Fibroblast of the aortic adventitia (primary cell): Measurements from ENCODE around the gene ADAMTS2. TPM values are rescaled to one million over a fixed set of nuclear protein-coding genes. Genes with fewer than 3 reads are reported as not detected.

Experiments used
- DNase-seq: peaks from one replicate; pipeline ENCODE4 v3.0.0-alpha.2; 2010; ENCODE audit warnings: low read depth
- H3K4me3 ChIP-seq: 2 replicates; pipeline ENCODE4 v1.5.1; 2011; ENCODE audit warnings: low read depth, mild to moderate bottlenecking, control low read depth, low read length, moderate library complexity
- total RNA-seq: library from RNA; depleted of rRNA; stranded (reverse); fragments of >200 nt; gene quantifications from 2 replicates; pipeline ENCODE4 v1.2.3, GENCODE V29; 2012; ENCODE audit warnings: low replicate concordance
- TF ChIP-seq, protein P1 (sequence below): IDR thresholded peaks from 2 replicates; pipeline ENCODE4 v1.5.1; 2011; ENCODE audit warnings: mild to moderate bottlenecking, low read length, control low read depth, inconsistent platforms; ENCODE audit not compliant: insufficient read depth

Gene ADAMTS2
- total RNA-seq, 1 donor: 25.8 TPM

GRCh38 chr5:179123491-179124272, 221.6 kb downstream of the ADAMTS2 start:
- DNase-seq: no peak
- no peak overlapping the region for H3K4me3 ChIP-seq
- TF ChIP-seq, protein P1, sequence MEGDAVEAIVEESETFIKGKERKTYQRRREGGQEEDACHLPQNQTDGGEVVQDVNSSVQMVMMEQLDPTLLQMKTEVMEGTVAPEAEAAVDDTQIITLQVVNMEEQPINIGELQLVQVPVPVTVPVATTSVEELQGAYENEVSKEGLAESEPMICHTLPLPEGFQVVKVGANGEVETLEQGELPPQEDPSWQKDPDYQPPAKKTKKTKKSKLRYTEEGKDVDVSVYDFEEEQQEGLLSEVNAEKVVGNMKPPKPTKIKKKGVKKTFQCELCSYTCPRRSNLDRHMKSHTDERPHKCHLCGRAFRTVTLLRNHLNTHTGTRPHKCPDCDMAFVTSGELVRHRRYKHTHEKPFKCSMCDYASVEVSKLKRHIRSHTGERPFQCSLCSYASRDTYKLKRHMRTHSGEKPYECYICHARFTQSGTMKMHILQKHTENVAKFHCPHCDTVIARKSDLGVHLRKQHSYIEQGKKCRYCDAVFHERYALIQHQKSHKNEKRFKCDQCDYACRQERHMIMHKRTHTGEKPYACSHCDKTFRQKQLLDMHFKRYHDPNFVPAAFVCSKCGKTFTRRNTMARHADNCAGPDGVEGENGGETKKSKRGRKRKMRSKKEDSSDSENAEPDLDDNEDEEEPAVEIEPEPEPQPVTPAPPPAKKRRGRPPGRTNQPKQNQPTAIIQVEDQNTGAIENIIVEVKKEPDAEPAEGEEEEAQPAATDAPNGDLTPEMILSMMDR: no peak

- TF ChIP-seq, protein P1: no peak
These were observed 222.2 kb downstream of the ADAMTS2 start for GRCh38 chr5:179123109-179123426.

GRCh38 chr5:179122411-179123108, 222.7 kb downstream of the ADAMTS2 start:
- TF ChIP-seq, protein P1: no peak
- no peak for DNase-seq
- no peak overlapping the region for H3K4me3 ChIP-seq

More at GRCh38 chr5:179123109-179123426, 222.2 kb downstream of the ADAMTS2 start:
- no peak for DNase-seq
- no peak overlapping the region for H3K4me3 ChIP-seq

GRCh38 chr5:179121667-179122111, 223.6 kb downstream of the ADAMTS2 start:
- no peak overlapping the region for H3K4me3 ChIP-seq
- DNase-seq: no peak
- TF ChIP-seq, protein P1: no peak

GRCh38 chr5:179120951-179121666, 224.2 kb downstream of the ADAMTS2 start:
- H3K4me3 ChIP-seq: no peak overlapping the region
- TF ChIP-seq, protein P1: no peak
- DNase-seq: no peak

DNA sequence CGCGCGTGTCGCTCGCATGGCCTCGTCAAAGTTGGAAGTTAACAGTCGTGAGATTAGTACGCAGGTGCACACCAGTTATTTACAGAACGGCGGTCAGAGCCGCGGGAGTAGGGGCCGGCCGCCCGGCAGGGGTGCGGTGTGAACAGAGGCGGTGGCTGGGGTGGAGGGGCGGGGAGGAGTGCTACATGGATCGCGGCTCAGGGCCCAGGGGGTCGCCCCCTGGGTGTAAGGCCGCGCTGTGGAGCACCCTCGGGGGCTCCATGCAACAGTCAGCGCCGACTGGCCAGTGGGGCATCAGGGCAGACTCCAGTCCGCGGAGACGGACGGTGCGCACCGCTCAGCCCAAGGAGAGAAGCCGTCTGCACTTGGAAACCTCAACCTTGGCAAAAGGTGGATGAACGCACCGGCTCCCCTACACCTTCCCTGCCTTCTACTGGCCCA, 224.8 kb downstream of the ADAMTS2 start:
- no peak for DNase-seq
- TF ChIP-seq, protein P1: no peak
- H3K4me3 ChIP-seq: no peak overlapping the region
